ENCODE results near the gene GPR146. TPM values are rescaled to one million over a fixed set of nuclear protein-coding genes. Genes with fewer than 3 reads are reported as not detected.

The GPR146 gene
- total and polyA plus RNA-seq, 2 of the 4 experiments (the other 2 are of a cell fraction): 2.2 to 3.4 TPM

DNA sequence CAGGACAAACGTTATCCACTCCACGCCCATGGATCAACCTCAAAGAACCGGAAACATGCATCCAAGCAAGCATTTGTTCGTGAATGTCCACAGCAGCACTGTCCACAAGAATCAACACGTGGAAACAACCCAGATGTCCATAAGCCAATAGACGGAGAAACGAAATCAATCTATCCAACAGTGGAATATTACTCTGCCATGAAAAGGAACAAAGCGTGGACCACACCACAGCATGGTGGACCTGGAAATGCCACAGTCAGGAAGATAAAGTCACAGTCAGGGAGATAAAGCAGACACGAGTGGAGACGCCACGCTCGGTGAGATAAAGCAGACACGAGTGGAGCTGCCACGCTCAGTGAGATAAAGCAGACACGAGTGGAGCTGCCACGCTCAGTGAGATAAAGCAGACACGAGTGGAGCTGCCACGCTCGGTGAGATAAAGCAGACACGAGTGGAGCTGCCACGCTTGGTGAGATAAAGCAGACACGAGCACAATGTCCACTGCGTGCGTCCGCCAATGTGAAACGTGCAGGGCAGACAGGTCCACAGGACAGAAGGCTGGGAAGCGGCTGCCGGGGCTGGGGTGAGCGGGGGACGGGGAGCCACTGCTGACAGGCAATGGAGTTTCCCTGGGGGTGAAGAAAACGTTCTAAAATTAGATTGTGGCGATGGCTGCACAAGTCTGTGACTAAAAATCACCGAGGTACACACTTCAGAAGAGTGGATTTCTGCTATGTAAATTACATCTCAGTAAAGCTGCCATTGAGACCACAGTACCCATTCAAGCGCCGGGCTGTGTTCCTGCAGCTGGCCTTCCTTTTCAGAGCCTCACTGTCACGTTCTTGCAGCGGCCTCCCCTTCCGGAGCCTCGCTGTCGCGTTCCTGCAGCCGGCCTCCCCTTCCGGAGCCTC, 54.2 kb downstream of the GPR146 start (continued):
- no peak for TF ChIP-seq RCOR1 (IDR thresholded peaks at IDR 0.05; ENCODE audit: insufficient replicate concordance, low read length)

DNA sequence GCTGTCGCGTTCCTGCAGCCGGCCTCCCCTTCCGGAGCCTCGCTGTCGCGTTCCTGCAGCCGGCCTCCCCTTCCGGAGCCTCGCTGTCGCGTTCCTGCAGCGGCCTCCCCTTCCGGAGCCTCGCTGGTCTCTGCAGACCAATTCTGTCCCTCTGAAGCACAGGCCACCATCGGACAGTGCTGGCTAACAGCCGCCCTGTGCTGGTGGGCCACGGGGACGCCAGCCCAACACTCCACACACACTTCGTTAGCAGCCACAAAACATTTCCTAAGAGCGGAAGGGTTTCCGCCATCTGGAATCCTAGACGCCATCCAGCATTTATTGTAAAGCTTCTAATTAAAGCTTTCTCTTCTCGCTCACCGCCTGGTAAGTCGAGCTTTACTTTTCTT, 54.8 kb downstream of the GPR146 start:
- H3K27me3 ChIP-seq (ENCODE audit: control insufficient read depth, insufficient read depth, low read length): no peaks in the 10 kb centered on the region
- intact Hi-C loops (cut with micrococcal nuclease): no loop called here
- H3K4me3 ChIP-seq (ENCODE audit: insufficient read depth, low read depth, low read length): no peak overlapping the region
- no peak overlapping the region for H3K9ac ChIP-seq (ENCODE audit: low read depth, low read length)
- no peak overlapping the region for H2AK5ac ChIP-seq (ENCODE audit: low read depth, low read length)
- no peak overlapping the region for H2BK15ac ChIP-seq (ENCODE audit: low read depth, low read length)
- no peak overlapping the region for H3K4me2 ChIP-seq (ENCODE audit: low read depth, low read length)
- H2BK20ac ChIP-seq (ENCODE audit: low read depth, low read length): no peak overlapping the region
- H3K9me3 ChIP-seq (ENCODE audit: control insufficient read depth, insufficient read depth, low read length): no peaks in the 10 kb centered on the region
- no TSS peak for BruUV-seq (replicated peaks)
- peaks cover 2% of the 10 kb centered on the region for H3K36me3 ChIP-seq (ENCODE audit: control insufficient read depth, insufficient read depth, low read length)
- H3K4me1 ChIP-seq (ENCODE audit: control insufficient read depth, insufficient read depth, low read length): no peaks in the 10 kb centered on the region; the same call in 1 of the 2 replicates
- H2AK9ac ChIP-seq (replicated peaks; ENCODE audit: low read depth, low read length, poor library complexity): no peak overlapping the region
- H3K23ac ChIP-seq (ENCODE audit: low read depth, low read length): no peak overlapping the region
- no peaks in the 10 kb centered on the region for H3K9me1 ChIP-seq (ENCODE audit: insufficient read depth, low read length)
- H3K4ac ChIP-seq (ENCODE audit: low read depth, low read length): no peak overlapping the region
- TF ChIP-seq, protein P1, sequence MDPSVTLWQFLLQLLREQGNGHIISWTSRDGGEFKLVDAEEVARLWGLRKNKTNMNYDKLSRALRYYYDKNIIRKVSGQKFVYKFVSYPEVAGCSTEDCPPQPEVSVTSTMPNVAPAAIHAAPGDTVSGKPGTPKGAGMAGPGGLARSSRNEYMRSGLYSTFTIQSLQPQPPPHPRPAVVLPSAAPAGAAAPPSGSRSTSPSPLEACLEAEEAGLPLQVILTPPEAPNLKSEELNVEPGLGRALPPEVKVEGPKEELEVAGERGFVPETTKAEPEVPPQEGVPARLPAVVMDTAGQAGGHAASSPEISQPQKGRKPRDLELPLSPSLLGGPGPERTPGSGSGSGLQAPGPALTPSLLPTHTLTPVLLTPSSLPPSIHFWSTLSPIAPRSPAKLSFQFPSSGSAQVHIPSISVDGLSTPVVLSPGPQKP (IDR thresholded peaks at IDR 0.05; ENCODE audit: borderline replicate concordance, low read depth, low read length): no peak
- TF ChIP-seq RAD21 (IDR thresholded peaks at IDR 0.05; ENCODE audit: low read length): no peak
- no peak for TF ChIP-seq RCOR1 (IDR thresholded peaks at IDR 0.05; ENCODE audit: insufficient replicate concordance, low read length)
- TF ChIP-seq BHLHE40 (IDR thresholded peaks at IDR 0.05; ENCODE audit: low read depth, low read length): no peak
- TF ChIP-seq MXI1 (IDR thresholded peaks at IDR 0.05; ENCODE audit: borderline replicate concordance, low read depth, low read length): no peak
- TF ChIP-seq FOS (IDR thresholded peaks at IDR 0.05; ENCODE audit: low read depth, low read length): no peak
- TF ChIP-seq CHD1 (IDR thresholded peaks at IDR 0.05; ENCODE audit: low read depth, low read length): no peak
- TF ChIP-seq CEBPB (IDR thresholded peaks at IDR 0.05; ENCODE audit: low read depth, low read length): no peak
- TF ChIP-seq RFX5 (IDR thresholded peaks at IDR 0.05; ENCODE audit: low read depth, low read length): no peak
- TF ChIP-seq NFE2L2 (IDR thresholded peaks at IDR 0.05; ENCODE audit: low read depth, low read length): no peak
- no peak for TF ChIP-seq SMC3 (IDR thresholded peaks at IDR 0.05; ENCODE audit: low read depth, low read length)
- TF ChIP-seq MAFK (IDR thresholded peaks at IDR 0.05; ENCODE audit: low read depth, low read length): no peak
- TF ChIP-seq MAZ (IDR thresholded peaks at IDR 0.05; ENCODE audit: borderline replicate concordance, low read depth, low read length): no peak
- H3K14ac ChIP-seq (replicated peaks; ENCODE audit: low read depth, low read length): no peak overlapping the region
- no peak overlapping the region for H3K56ac ChIP-seq (ENCODE audit: extremely low read depth, insufficient read depth, low read length)
- H2AFZ ChIP-seq (replicated peaks; ENCODE audit: low read length, poor library complexity): no peak overlapping the region
- H2BK5ac ChIP-seq (ENCODE audit: low read depth, low read length, poor library complexity, severe bottlenecking): no peak overlapping the region
- H2BK120ac ChIP-seq (ENCODE audit: low read depth, low read length): no peak overlapping the region
- H4K8ac ChIP-seq (ENCODE audit: low read depth in 2 of 2, low read length in 2 of 2): no peak overlapping the region
- no peak overlapping the region for H4K91ac ChIP-seq (ENCODE audit: insufficient read depth, low read depth, low read length)
- dilution Hi-C loops (cut with HindIII; ENCODE audit: low sequenced_read_pairs, unreplicated experiment): no loop called here
- no peak overlapping the region for H3K27ac ChIP-seq (ENCODE audit: insufficient read depth, low read length)
- peaks cover 4 to 26% of the 10 kb centered on the region in 2 experiments for H3K79me1 ChIP-seq (ENCODE audit: low read depth in 1 of 2, low read length in 2 of 2)
- in situ Hi-C loops (cut with MboI; ENCODE audit: low sequenced_read_pairs): no loop called here
- POLR2A ChIA-PET (ENCODE audit: unreplicated experiment): no interaction called here
- 84% methylated on average over 9 of the region's 26 CpGs; no CpG with 5 or more reads in 1 of the 2 experiments for WGBS, 2 experiments (ENCODE audit: extremely low coverage in 2 of 2, insufficient read length in 1 of 2)
- peaks cover 9% of the 10 kb centered on the region; the same call in 1 of the 2 replicates for H4K20me1 ChIP-seq (ENCODE audit: insufficient read depth, low read length)
- H4K5ac ChIP-seq (ENCODE audit: low read depth, low read length): no peak overlapping the region
- DNase-seq (no peak), ATAC-seq (ENCODE audit: low read depth) (no peak)
- CTCF ChIA-PET: no interaction called here
- H3K18ac ChIP-seq (ENCODE audit: low read depth, low read length): no peak overlapping the region
